ENCODE measurements around the gene SPTLC1.

- TF ChIP-seq SIN3A (conservative IDR thresholded peaks at IDR 0.05 in 1 of 2, IDR thresholded peaks at IDR 0.05 in 1 of 2; ENCODE audit: low read depth in 1 of 2, low read length in 2 of 2) (no peak), RXRA (IDR thresholded peaks at IDR 0.05; ENCODE audit: insufficient read depth, low read depth, low read length) (no peak), NANOG (IDR thresholded peaks at IDR 0.05; ENCODE audit: insufficient read depth, low read depth, low read length, poor library complexity, severe bottlenecking) (no peak), RFX5 (IDR thresholded peaks at IDR 0.05; ENCODE audit: borderline replicate concordance, low read depth, low read length) (no peak), SRF (IDR thresholded peaks at IDR 0.05; ENCODE audit: low read depth, low read length) (no peak)
- TF ChIP-seq, protein P1, sequence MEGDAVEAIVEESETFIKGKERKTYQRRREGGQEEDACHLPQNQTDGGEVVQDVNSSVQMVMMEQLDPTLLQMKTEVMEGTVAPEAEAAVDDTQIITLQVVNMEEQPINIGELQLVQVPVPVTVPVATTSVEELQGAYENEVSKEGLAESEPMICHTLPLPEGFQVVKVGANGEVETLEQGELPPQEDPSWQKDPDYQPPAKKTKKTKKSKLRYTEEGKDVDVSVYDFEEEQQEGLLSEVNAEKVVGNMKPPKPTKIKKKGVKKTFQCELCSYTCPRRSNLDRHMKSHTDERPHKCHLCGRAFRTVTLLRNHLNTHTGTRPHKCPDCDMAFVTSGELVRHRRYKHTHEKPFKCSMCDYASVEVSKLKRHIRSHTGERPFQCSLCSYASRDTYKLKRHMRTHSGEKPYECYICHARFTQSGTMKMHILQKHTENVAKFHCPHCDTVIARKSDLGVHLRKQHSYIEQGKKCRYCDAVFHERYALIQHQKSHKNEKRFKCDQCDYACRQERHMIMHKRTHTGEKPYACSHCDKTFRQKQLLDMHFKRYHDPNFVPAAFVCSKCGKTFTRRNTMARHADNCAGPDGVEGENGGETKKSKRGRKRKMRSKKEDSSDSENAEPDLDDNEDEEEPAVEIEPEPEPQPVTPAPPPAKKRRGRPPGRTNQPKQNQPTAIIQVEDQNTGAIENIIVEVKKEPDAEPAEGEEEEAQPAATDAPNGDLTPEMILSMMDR (IDR thresholded peaks at IDR 0.05; ENCODE audit: control extremely low read depth in 1 of 3, insufficient read depth in 1 of 3, low read depth in 1 of 3, low read length in 3 of 3), result no peak
Observed at GRCh38 chr9:92155221-92155620, 40.0 kb upstream of the SPTLC1 start.
